Adrenal gland (tissue), 12 donors: Measurements from ENCODE around the gene TRAPPC5. TPM values are rescaled to one million over a fixed set of nuclear protein-coding genes. Genes with fewer than 3 reads are reported as not detected.
A peak's percentile ranks its signal among the peaks of the same experiment; 100 is the strongest.

Experiments
- DNase-seq, 7 donors: peaks; one replicate each; pipeline ENCODE4 v3.0.0-alpha.2; 2019 to 2020
- H3K27ac ChIP-seq, 5 donors: fragments of 200-600 bp; sonication (generic) in 4 of 5; 1 replicate in 3 of 5; 2 replicates in 2 of 5; pipeline versions ENCODE4 v1.5.1 to v1.8.0; 2016 to 2020; ENCODE audit warnings: mild to moderate bottlenecking in 1 of 5
- H3K27me3 ChIP-seq: fragments of 200-600 bp; 2 replicates; pipeline ENCODE4 v1.8.0; 2021
- H3K36me3 ChIP-seq, 2 donors: fragments of 200-600 bp; replicated peaks in 1 of 2; 1 replicate in 1 of 2; 2 replicates in 1 of 2; pipeline versions ENCODE4 v1.5.1 to v1.8.0; 2018 to 2022
- H3K4me1 ChIP-seq, 2 donors: fragments of 200-600 bp; replicated peaks in 1 of 2; 1 replicate in 1 of 2; 2 replicates in 1 of 2; pipeline versions ENCODE4 v1.5.1 to v1.8.0; 2018 to 2021
- H3K4me3 ChIP-seq, 4 donors: fragments of 200-600 bp; sonication (generic) in 3 of 4; one replicate each; pipeline ENCODE4 v1.5.1; 2016 to 2018
- H3K9me3 ChIP-seq, 3 donors: fragments of 200-600 bp; sonication (generic) in 1 of 3; replicated peaks in 1 of 3; 1 replicate in 2 of 3; 2 replicates in 1 of 3; pipeline versions ENCODE4 v1.5.1 to v1.8.0; 2016 to 2021
- CTCF ChIP-seq, 6 experiments: fragments of 450-650 bp in 4 of 6; fragments of 200-600 bp in 2 of 6; sonication (generic) in 1 of 6; IDR thresholded peaks; 1 replicate in 5 of 6; 2 replicates in 1 of 6; pipeline versions ENCODE4 v1.5.1 to v1.8.0; 2016 to 2021; ENCODE audit warnings: antibody characterized with exemption in 6 of 6, mild to moderate bottlenecking in 2 of 6, moderate library complexity in 1 of 6
- POLR2A ChIP-seq, 2 donors: fragments of 450-650 bp; IDR thresholded peaks; one replicate each; pipeline ENCODE4 v1.6.1; 2017; ENCODE audit warnings: antibody characterized with exemption in 2 of 2, mild to moderate bottlenecking in 2 of 2, moderate library complexity in 1 of 2
- WGBS, 4 donors: extraction: QIAGEN DNeasy Blood & Tissue Kit in 2 of 4; methylation state at CpG; one replicate each; pipeline versions ENCODE4 v1.1.5 to v1.1.7; 2013 to 2017; 5-methylcytosine and 5-hydroxymethylcytosine counted together
- intact Hi-C, 2 donors: fragments of 100-400 bp; cut with DNase I; formaldehyde crosslinking; loops; one replicate each; pipeline versions ENCODE4 v1.14.1 to v1.15.0; 2022 to 2023
- polyA plus RNA-seq, 3 donors: library from polyadenylated mRNA; stranded (reverse); fragments of 200-250 nt in 2 of 3; fragments of 350-450 nt in 1 of 3; fragmentation: Illumina TruSeq in 1 of 3; extraction: RNeasy Lipid Tissue Mini Kit (QIAGEN cat#74804) in 1 of 3; gene quantifications; one replicate each; pipeline ENCODE4 v1.2.3, GENCODE V29; 2013 to 2014
- total RNA-seq, 9 donors: library from RNA; depleted of rRNA in 4 of 9; stranded (reverse); fragments of >200 nt in 4 of 9; fragments of 120-200 nt in 1 of 9; fragmentation: NEBNext Ultra II Directional in 1 of 9; extraction: Animal tissue kit (Norgen Biotek cat#: 25700) in 1 of 9; gene quantifications; one replicate each; pipeline versions ENCODE4 v1.1.0 to v1.2.4, GENCODE V29; 2013 to 2023
- donor health status: healthy with polysubstance abuse.
- donor health status: Bipolar disorder and iron deficiency.
- donor health status: DM: yes; HTN: yes; CAD: no.
- donor health status: DM: no; HTN: no; CAD: no.
- donor health status: DM: no; HTN: no; CAD: no.
- donor health status: DM: yes; HTN: yes; CAD: no.

The TRAPPC5 gene
- total and polyA plus RNA-seq, 12 donors = 5.6 to 502 (median 153) TPM

GRCh38 chr19:7655581-7655980, 25.1 kb upstream of the TRAPPC5 start:
- H3K27me3 ChIP-seq = no peaks in the 10 kb centered on the region
- H3K4me3 ChIP-seq = no peak overlapping the region
- TF ChIP-seq POLR2A (IDR thresholded peaks at IDR 0.05) (no peak), CTCF (IDR thresholded peaks at IDR 0.05) (no peak)
- DNase-seq = no peak
- peaks cover 0 to 5% of the 10 kb centered on the region in 2 donors for H3K4me1 ChIP-seq
- intact Hi-C loops = no loop called here
- 63 to 72% (median 70%) methylated on average over 8 of the region's 8 CpGs for WGBS, 4 donors
- H3K36me3 ChIP-seq = no peaks in the 10 kb centered on the region
- peak overlapping the region in 1 of 5 donors; percentile 40 for H3K27ac ChIP-seq
- H3K9me3 ChIP-seq = no peaks in the 10 kb centered on the region

- intact Hi-C loops = no loop called here
- DNase-seq = no peak
- 52 to 58% (median 54%) methylated on average over 11 to 14 of the region's 14 CpGs for WGBS, 4 donors
- Histone ChIP-seq H3K27ac (peak overlapping the region in 1 of 5 donors; percentile 71), H3K9me3 (no peaks in the 10 kb centered on the region), H3K4me3 (no peak overlapping the region), H3K4me1 (peaks cover 0 to 3% of the 10 kb centered on the region in 2 donors), H3K27me3 (no peaks in the 10 kb centered on the region), H3K36me3 (no peaks in the 10 kb centered on the region)
- TF ChIP-seq CTCF (IDR thresholded peaks at IDR 0.05) = no peak
- no peak for TF ChIP-seq POLR2A (IDR thresholded peaks at IDR 0.05)
Measured at GRCh38 chr19:7657131-7657751, 23.4 kb upstream of the TRAPPC5 start.

- 35 to 47% (median 38%) methylated on average over 9 of the region's 9 CpGs for WGBS, 4 donors
- TF ChIP-seq CTCF (IDR thresholded peaks at IDR 0.05) (no peak), POLR2A (IDR thresholded peaks at IDR 0.05) (no peak)
- DNase-seq = no peak
- H3K36me3 ChIP-seq = no peaks in the 10 kb centered on the region
- H3K4me1 ChIP-seq = no peaks in the 10 kb centered on the region
- no peaks in the 10 kb centered on the region for H3K27me3 ChIP-seq
- H3K4me3 ChIP-seq = no peak overlapping the region
- intact Hi-C loops = no loop called here
- H3K9me3 ChIP-seq = no peaks in the 10 kb centered on the region
- H3K27ac ChIP-seq = no peak overlapping the region
Measured at GRCh38 chr19:7658219-7658686, 22.4 kb upstream of the TRAPPC5 start.

- H3K9me3 ChIP-seq = no peaks in the 10 kb centered on the region
Measured at GRCh38 chr19:7661744-7662538, 18.7 kb upstream of the TRAPPC5 start.

More at GRCh38 chr19:7661744-7662538, 18.7 kb upstream of the TRAPPC5 start:
- no peak overlapping the region for H3K27ac ChIP-seq
- H3K4me1 ChIP-seq = no peaks in the 10 kb centered on the region
- intact Hi-C loops = no loop called here
- DNase-seq = no peak
- no peak for TF ChIP-seq CTCF (IDR thresholded peaks at IDR 0.05)
- TF ChIP-seq POLR2A (IDR thresholded peaks at IDR 0.05) = no peak
- H3K27me3 ChIP-seq = no peaks in the 10 kb centered on the region
- H3K36me3 ChIP-seq = no peaks in the 10 kb centered on the region
- WGBS, 4 donors = 64 to 74% (median 69%) methylated on average over 8 of the region's 8 CpGs
- H3K4me3 ChIP-seq = no peak overlapping the region
